Hematopoietic multipotent progenitor cell treated with erythropoietin and hydrocortisone succinate and interleukin-3 and kit ligand, for 8 days (in vitro differentiated cells): ENCODE measurements around the gene CNGA4.
"Not testable (repeated sequence)": the region's sequence is repeated elsewhere in the genome, so short reads cannot be mapped to it uniquely, and the experiment has no call there.

Source experiments
- DNase-seq: peaks from one replicate; pipeline ENCODE4 v3.0.0-alpha.2; 2015

Gene CNGA4

DNA sequence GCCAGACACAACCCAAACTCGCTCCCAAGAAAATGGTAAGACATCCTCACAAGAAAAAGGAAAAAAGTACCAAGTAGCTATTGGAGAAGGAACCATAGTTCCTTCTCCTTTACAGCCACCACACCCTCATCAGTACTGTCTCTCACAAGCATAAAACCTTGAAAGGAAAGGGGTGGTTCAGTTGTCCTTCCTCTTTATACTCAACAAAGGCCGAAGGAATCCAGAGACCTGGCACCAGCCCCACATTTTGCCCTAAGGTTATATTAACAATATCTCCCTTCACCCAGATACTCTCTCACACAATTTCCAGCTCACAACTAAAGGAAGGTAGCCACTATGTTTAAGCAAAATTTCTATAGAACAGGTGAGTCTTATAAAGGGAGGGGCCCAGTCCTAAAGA is 13.0 kb upstream of the CNGA4 start:
- DNase-seq, result peak; percentile 19

DNA sequence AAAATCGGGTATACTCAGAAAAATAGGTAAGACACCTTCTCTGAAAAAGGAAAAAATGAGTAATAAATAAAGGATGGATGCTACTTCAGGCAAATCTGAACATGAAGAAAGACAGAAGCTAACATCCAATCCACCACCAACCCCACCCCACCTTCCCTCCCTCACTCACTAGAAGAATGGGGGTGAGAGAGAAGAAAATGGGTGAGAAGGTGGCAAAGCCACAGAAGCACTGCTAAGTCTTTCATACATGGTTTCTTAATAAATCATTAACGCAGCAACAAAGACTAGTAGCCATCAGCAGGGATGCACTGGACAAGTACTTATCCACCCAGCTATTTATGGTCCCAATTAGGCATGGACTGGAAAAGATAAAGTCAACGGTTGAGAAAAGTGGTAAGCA is 10.4 kb upstream of the CNGA4 start:
- no peak for DNase-seq

DNA sequence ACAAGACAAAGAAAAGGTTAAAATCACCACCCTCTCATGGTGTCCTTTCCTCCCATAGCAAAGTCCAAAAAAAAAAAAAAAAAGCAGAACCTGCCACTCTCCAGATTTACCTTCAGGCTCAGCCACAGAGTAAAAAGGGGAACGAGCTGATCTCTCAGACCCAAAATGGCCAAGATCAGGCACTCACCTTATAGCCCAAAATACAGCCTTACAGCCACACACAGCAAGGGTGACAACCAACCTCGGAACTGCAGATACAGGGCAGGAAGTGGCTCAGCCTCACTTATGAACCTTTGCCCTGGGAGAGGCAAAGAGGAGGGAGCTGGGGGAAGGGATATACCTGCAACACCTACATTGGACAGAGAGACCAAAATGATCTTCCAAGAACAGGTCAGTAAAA is 9.0 kb upstream of the CNGA4 start:
- no peak for DNase-seq

DNA sequence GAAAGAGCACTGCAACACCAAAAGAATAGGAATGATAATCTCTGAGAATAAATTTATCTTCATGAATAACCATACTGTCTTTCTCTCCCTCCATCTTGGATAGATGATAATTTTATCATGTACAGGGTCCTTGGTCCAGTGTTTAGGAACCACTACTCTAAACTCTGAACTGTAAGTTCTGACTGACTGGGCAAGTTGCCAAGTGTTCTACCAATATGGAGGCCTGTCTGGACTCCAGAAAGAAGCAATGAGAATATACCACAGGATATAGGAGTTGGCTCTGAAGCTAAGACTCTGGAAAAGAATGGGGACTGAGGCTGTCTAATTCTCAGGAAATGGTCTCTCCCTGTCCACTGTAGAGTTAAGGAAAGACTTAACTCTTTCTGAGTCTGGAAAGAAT is 6.0 kb upstream of the CNGA4 start:
- DNase-seq, result peak; percentile 40

DNA sequence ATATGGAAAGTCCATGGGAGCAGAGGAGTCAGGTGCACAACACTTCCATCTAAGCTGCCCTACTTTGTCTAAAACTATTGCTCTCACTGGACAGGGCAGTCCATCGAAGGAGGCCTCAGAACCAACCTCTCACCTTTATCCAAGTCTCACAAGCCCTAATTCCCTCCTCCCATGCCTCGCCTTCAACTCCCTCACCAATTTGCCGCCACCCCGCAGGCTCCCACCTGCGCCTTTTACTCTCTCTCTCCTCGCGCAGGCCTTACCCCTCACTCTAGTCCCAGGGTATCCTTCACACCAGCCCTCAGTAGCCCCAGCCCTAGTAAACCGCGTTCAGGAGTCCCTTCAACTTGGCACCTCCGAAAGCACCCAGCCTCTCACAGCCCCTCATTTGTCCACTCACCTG is 4.9 kb upstream of the CNGA4 start:
- DNase-seq, result no peak

DNA sequence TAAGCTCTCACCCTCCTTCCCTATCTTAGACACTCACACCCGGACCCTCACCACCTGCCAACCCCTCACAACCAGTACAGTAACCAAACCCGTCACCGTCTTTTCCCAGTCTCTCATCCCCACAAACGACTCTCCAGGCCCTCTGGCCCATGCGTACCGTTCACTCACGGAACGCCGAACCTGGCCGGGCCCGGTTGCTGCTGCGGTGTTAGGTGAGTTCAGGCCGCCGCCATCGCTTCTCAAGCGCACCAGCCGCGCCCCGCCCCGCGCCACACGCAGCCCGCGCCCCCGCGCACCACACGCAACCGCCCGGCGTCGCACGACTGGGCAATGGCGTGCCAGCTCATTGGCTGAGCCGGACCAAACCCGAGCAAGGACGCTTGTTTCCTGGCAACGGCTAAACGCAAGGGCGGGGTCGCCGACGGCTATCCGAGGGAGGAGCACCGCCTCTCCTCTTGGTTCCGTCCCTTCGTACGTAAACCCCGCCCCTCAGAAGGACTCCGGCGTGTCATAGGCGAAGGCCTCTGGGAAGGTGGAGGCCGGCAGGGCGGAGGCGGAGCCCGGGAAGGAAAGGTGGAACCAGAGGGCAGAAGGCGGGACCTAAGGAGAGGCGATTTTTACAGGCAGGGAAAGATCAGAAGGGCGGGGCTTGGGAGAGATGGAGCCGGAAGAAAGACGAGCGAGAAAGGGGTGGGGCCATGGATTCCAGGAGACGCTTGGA is 4.3 kb upstream of the CNGA4 start, which contains the start of gene FHIP1B:
Gene FHIP1B (minus strand): TSS at position 250 of the 721 bp plus-strand sequence. CDS start 10,120 bp downstream, outside the sequence.
- DNase-seq, result peak; percentile 99

DNA sequence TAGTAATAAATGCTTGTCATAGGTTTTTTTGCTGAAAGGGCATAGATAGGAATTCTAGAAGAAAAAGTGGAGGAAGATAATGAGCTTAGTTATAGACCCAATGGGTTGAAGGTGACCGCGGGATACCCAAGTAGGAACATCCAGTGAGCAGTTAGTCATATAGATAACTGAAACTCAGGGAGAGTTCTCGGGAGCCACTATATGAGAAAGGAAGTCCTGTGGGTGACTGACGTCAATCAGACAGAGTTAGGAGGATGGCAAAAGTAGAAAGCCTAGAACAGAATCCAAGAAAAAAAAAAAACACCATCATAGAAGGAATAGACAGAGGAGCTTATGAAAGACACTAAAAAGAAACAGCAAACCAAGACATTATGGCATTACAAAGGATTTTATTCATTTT is 1.6 kb upstream of the CNGA4 start:
- no peak for DNase-seq

DNA sequence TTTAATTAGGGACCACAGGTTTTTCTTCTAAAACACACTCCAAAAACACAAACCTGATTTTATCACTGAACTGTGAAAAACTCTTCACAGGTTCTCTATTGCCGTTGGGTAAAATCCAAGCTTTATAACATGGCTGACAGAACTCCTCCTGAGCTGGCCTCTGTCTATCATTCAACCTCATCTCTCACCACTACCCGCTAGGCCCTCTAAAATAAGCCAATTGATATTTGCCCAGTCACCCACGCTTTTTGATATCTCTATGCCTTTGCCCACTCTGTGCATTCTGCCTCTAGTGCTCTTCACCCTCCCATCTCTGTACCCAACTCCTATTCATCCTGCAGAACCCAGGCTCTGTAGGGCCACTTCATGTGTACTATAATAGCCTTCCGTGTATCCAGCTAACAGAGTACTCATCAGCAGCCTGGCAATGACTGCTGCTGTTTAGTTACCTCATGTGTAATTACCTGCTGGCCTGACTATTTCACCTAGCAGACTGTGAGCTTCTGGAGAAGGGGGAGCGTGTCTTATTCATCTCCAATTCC is 1.1 kb upstream of the CNGA4 start:
- peak; percentile 43 for DNase-seq

DNA sequence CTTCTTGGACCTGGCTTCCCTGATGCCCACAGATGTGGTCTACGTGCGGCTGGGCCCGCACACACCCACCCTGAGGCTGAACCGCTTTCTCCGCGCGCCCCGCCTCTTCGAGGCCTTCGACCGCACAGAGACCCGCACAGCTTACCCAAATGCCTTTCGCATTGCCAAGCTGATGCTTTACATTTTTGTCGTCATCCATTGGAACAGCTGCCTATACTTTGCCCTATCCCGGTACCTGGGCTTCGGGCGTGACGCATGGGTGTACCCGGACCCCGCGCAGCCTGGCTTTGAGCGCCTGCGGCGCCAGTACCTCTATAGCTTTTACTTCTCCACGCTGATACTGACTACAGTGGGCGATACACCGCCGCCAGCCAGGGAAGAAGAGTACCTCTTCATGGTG is 1.2 kb downstream of the CNGA4 start:
- no peak for DNase-seq

DNA sequence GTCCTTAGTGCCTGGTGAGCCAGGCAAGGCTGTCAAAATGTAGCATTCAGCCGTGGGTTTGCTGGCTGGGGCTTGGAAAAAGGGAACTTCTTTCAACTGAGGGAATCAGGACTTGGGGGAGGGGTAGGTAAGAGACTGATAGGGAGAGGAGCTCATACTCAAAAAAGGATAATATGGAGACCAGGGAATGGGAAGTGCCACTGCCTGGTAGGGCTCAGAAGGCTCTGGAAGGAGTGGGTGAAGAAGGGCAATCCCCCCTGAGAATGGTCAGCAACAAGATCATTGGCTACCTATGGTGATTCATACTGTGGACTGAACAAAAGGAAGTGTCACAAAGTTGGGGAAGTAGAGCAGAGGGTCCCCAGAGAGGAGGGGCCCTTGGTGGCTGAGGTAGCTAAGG is 1.9 kb downstream of the CNGA4 start:
- DNase-seq, result no peak

DNA sequence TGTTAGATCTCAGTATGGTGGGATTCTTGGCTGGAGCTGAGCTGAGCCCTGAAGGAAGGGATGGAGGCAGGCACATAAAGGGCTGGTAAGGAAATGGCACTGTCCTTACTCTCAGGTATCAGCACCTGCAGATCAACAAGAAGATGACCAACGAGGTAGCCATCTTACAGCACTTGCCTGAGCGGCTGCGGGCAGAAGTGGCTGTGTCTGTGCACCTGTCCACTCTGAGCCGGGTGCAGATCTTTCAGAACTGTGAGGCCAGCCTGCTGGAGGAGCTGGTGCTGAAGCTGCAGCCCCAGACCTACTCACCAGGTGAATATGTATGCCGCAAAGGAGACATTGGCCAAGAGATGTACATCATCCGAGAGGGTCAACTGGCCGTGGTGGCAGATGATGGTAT is 2.4 kb downstream of the CNGA4 start:
- no peak for DNase-seq

DNA sequence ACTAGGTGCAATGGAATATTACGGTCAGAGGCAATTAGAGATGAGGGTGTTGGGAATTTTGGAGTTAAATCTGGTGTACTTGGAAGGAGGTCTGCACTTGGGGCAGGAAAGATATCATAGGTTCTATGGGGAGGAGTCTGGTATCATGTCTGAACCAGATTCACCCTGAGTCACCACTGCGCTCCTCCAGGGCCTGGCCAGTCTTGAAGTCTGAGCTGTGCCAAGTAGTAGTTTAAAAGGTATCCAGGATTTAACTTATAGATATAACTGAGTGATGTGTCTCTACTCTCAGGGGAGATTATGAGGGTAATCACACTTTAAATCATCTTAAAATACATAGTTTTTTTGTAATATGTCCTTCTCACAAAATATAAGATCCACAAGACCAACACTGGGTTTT is 6.6 kb downstream of the CNGA4 start:
- no peak for DNase-seq

DNA sequence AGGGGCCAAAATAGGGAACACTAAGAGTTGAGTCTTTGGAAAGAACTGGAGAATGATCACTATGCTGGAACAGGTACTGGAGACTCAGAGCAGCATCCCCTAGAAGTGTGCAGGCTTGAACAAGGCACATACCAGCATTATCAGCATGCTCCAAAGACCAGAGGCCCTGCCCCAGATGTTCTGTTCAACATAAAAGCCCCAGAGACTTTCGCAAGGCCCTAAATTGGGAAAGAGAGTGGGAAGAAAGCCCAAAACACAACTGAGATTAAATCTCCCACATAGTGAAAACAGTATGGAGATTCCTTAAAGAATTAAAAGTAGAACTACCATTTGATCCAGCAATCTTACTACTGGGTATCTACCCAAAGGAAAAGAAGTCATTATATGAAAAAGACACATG is 9.4 kb downstream of the CNGA4 start:
- DNase-seq, result no peak

DNA sequence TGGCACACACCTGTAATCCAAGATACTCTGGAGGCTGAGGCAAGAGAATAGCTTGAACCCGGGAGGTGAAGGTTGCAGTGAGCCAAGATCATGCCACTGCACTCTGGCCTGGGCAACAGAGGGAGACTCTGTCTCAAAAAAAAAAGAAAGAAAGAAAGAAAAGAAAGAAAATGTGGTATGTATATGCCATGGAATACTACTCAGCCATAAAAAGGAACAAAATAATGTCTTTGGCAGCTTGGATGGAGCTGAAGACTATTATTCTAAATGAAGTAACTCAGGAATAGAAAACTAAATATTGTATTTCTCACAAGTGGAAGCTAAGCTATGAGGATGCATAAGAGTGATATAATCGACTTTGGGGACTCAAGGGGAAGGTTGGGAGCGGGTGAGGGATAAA is 10.0 kb downstream of the CNGA4 start:
- DNase-seq, result not testable (repeated sequence)

DNA sequence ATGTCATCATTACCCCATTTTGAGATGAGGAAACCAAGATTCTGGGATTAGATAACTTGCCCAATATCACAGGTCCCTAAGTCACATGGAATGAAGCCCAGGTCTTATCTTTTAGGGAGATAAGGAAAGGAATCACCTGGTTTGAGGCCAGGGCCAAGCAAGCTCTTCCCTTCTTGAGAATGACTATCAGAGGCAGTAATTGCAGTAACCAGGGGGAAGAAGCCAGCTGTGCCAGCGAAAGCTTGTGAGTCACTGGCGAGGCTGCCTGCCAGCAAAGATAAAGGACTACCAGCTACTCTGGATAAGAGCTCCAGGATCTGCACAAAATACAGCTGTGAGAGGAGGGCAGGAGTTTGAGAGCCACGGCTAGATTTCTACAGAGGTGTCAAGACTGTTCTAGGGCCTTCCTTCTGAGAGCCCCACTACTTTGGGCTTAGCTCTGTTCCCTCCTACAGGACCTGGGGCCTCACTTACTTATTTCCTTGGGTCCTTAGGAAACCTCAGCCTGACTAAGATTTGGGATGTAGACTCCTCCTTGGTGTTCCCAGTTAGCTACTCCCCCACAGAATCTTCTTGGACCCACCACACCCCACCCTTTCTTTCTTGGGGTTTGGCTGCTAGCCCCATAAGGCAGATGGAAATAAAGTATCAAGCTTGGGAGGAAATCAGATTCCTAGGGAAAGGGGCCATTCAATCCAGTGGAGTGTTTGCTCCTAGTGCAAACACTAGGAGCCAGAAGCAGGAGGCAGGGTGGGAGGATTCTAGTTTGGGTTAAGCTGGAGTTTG is 11.1 kb downstream of the CNGA4 start:
- peak; percentile 97 for DNase-seq

DNA sequence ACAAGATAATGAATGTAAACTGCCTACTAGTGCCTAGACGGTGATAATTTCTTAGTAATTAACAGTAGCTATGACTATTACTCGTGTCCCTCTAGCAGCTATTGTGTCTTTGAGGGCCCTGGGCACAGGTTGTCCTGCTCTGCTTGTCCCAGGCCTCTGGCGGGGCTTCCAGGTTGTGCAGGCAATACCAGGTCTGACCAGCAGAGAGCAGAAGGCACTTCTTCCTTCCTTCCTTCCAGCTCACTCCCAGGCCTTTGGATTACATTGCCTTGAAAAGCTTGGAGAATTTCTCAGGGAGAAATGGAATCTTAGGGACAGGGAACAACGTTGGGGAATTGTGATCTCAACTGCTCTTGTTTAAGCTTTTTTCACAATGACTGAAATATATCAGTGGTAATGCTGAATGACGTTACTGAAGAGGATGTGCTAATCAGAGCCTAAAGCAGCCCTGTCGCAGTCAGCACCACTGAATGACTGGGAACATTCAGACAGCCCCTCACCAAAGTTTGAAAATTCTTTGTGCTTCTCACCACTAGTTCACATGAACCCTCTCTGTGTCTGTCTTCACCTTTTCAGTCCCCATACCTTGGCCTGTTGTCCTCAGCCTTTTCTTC is 12.3 kb downstream of the CNGA4 start:
- peak; percentile 69 for DNase-seq

DNA sequence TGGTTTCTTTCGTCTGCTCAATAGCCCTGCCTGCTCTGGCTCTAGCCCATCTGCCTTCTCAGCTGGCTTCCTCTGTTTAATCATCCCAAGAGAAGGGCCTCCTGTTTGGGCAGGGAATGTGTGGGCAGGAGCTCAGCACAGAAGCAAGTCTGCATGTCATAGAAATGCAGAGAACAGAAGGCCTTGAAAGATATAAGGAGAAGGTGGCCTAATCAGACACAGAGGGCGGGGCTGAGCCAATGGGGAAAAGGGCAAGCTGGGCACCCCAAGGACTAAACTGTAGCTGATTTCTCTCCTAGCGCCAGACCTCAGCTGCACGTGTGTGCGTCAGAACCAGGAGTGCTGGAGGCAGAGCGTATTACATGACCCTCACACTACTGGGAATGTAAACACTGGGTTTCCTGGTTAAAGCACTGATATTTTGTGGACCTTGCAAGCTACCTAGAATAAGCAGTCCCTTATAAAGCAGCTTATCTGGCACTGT is 13.1 kb downstream of the CNGA4 start:
- peak; percentile 96 for DNase-seq

DNA sequence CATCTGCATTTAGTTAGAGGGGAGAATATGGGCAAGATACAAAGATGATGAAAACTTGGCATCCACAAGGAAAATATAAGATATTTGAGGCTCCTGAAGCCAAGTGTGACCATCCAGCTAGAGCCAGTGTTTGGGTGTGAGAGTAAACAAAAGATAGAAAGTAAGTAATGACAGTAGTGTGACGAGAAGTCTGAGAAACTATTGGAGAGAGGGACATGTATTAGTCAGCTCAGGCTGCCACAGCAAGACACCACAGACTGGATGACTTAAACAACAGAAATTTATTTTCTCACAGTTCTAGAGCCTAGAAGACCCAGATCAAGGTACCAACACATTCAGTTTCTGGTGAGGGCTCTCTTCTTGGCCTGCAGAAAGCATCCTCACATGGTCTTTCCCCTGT is 14.3 kb downstream of the CNGA4 start:
- no peak for DNase-seq

DNA sequence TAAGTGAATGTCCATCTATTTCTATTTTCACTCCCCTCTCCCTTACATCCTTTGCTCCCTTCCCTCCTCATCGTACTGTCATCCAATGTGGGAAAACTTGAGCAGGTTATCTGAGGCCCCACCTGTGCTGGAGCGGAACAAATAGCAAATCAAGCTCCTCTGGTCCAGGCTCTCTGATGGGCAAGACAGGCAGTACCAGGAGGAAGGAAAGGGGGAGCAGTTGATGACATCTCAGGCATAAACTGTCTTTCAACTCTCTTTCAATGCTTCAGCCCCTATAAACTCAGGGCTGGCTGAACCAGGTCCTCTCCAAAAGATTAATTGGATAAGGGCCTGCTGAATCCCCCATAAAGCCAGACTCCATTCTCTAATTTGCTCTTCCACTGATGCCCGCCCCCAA is 19.3 kb downstream of the CNGA4 start:
- no peak for DNase-seq

DNA sequence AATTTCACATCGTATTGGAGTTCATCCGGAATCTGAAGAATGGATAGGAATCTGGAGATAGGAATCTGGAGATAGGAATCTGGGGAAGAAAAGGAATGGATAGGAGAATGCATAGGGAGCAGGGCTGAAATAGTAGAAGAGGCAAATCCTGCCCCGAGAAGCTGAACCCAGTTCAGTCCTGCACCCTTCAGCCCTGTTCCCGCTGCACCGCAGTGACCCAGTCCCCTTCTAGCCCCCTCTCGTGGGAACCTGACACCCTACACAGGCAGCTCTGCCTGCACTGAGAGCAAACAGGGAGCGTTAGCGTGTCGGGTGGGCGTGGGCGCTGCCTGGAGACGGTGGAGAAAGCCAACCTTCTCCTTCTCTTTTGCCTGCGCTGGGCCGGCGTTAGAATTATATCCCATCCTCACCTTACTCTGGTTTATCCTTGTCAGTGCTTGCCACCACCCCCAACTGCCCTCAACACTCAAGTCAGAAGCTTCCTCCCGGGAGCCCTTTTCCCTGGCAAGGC is 19.7 kb downstream of the CNGA4 start:
- DNase-seq, result no peak

DNA sequence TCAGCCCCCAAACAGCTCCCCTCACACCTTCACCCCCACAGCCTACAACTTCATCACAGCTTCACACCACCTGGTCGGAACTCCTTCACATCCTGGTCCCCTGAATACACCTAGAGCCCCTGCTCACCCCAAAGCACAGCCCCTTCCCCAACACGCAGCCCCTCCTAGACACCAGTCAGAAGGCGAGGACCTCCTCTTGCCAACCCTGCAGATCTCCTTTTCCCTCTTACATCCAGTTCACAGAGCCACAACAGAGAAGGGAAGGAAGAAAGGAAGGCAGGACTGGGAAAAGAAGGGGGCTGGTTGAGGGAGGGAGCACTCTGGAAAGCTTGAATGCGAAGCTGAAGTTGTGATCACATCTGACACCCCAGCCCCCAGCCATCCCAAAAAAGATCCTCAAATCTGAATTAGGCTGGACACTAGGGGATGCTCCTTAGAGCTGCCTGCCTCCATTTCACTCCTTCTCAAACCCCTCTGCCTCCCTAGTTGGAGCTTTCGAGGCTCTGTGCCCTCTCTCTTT is 21.4 kb downstream of the CNGA4 start:
- DNase-seq, result no peak

DNA sequence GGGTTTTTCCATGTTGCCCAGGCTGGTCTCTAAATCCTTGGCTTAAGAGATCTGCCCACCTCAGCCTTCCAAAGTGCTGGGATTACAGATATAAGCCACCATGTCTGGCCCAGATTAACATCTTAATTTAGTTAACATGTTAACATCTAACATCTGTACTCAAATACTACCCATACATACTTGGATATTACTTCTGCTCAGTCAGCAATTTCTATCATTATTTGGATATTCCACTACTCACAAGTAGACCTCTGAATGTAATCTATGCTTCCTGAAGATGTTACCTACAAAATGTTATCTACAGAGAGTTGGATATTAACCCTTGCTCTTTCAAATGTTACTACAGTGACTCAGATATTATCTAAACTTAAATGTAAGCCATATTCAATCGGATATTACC is 24.8 kb downstream of the CNGA4 start:
- DNase-seq, result no peak

DNA sequence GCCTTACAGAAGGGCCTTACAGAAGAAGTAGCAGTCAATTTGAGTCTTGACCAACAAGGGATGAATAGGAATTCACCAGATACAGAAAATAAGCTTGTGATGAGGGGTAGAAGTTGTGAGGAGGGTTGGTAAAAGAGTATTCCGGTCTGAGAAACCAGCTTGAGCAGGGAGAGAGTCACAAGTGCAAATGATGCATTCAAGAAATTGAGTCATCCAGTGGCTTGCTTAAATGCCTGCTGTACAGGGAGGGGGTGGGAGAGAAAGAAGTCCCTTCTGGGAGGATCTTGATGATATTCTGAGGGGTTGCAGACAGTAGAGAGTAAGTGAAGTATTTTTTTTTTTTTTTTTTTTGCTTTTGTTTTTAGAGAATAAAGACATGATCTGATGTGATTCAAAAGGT is 29.9 kb downstream of the CNGA4 start:
- DNase-seq, result no peak
